Hepatocyte (in vitro differentiated cells): ENCODE measurements around the gene OR52H1. TPM values are rescaled to one million over a fixed set of nuclear protein-coding genes. Genes with fewer than 3 reads are reported as not detected.

Experiments used
- DNase-seq: peaks from one replicate; pipeline ENCODE4 v3.0.0-alpha.2; 2016; ENCODE audit warnings: low spot score
- H2AFZ ChIP-seq: fragments of 200-600 bp; sonication (generic); 2 replicates; pipeline ENCODE4 v1.6.0; 2016; ENCODE audit warnings: antibody characterized with exemption, mild to moderate bottlenecking
- H3K27ac ChIP-seq: fragments of 200-600 bp; sonication (generic); 2 replicates; pipeline ENCODE4 v1.5.1; 2016; ENCODE audit warnings: mild to moderate bottlenecking
- H3K27me3 ChIP-seq: fragments of 200-600 bp; sonication (generic); 2 replicates; pipeline ENCODE4 v1.6.1; 2016
- H3K36me3 ChIP-seq: fragments of 200-600 bp; sonication (generic); replicated peaks from 2 replicates; pipeline ENCODE4 v1.5.1; 2016; ENCODE audit warnings: low read depth; ENCODE audit not compliant: insufficient read depth
- H3K4me1 ChIP-seq: fragments of 200-600 bp; sonication (generic); 2 replicates; pipeline ENCODE4 v1.5.1; 2016; ENCODE audit warnings: mild to moderate bottlenecking, moderate library complexity; ENCODE audit not compliant: insufficient read depth
- H3K4me2 ChIP-seq: fragments of 200-600 bp; sonication (generic); 2 replicates; pipeline ENCODE4 v1.6.0; 2016
- H3K4me3 ChIP-seq: fragments of 200-600 bp; sonication (generic); 2 replicates; pipeline ENCODE4 v1.5.1; 2016; ENCODE audit warnings: mild to moderate bottlenecking
- H3K79me2 ChIP-seq: fragments of 200-600 bp; sonication (generic); 2 replicates; pipeline ENCODE4 v1.6.0; 2017; ENCODE audit warnings: mild to moderate bottlenecking
- H3K9me2 ChIP-seq: fragments of 200-600 bp; sonication (generic); replicated peaks from 2 replicates; pipeline ENCODE4 v1.6.0; 2017; ENCODE audit warnings: mild to moderate bottlenecking; ENCODE audit not compliant: insufficient read depth
- H3K9me3 ChIP-seq: fragments of 200-600 bp; sonication (generic); 2 replicates; pipeline ENCODE4 v1.5.1; 2016; ENCODE audit warnings: low read depth, mild to moderate bottlenecking
- H4K20me1 ChIP-seq: fragments of 200-600 bp; sonication (generic); 2 replicates; pipeline ENCODE4 v1.6.0; 2016; ENCODE audit warnings: mild to moderate bottlenecking; ENCODE audit not compliant: insufficient read depth, poor library complexity, severe bottlenecking
- CTCF ChIP-seq: fragments of 200-600 bp; sonication (generic); IDR thresholded peaks from 2 replicates; pipeline ENCODE4 v1.5.1; 2016; ENCODE audit warnings: antibody characterized with exemption, mild to moderate bottlenecking; ENCODE audit not compliant: poor library complexity
- EZH2 ChIP-seq: fragments of 200-600 bp; sonication (generic); IDR thresholded peaks from 2 replicates; pipeline ENCODE4 v1.6.1; 2016; ENCODE audit warnings: antibody characterized with exemption, mild to moderate bottlenecking, borderline replicate concordance
- EZH2phosphoT487 ChIP-seq: fragments of 200-600 bp; sonication (generic); IDR thresholded peaks from one replicate; pipeline ENCODE4 v1.6.1; 2018; ENCODE audit warnings: antibody characterized with exemption, mild to moderate bottlenecking, low read depth, moderate library complexity; ENCODE audit not compliant: unreplicated experiment, severe bottlenecking
- WGBS: methylation state at CpG from one replicate; pipeline ENCODE4 v1.1.6; 2016; ENCODE audit warnings: low lambda C conversion rate; ENCODE audit errors: missing lambda C conversion rate; 5-methylcytosine and 5-hydroxymethylcytosine counted together
- polyA plus RNA-seq: library from polyadenylated mRNA; unstranded; fragments of >200 nt; fragmentation: Nextera tagmentation; extraction: Ambion mirVana; gene quantifications from 2 replicates; pipeline ENCODE4 v1.2.1, GENCODE V29; 2016
- total RNA-seq: library from RNA; depleted of rRNA; stranded (reverse); fragments of >200 nt; gene quantifications from 2 replicates; pipeline ENCODE4 v1.2.3, GENCODE V29; 2014

The OR52H1 gene
- total and polyA plus RNA-seq, 2 experiments from 2014 or later: not detected

DNA sequence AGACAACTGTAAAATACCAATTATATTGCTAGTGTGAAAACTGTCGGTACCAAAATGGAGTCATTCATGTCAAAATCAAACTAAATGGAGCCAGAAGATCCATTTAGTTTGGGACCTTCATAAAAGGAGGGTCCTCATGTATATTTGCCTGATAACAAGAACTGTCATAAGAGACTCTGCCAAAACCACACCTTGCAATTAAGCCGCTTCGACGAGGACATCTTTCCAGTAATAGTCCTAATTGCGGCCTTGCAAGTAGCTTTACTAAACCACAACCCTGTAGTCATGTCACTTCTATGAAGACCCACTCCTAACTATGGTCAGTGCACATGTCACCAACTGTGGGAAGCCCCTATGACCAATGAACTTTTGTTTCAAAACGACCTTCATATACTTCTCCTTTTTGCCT lies 47.9 kb downstream of the OR52H1 start:
- TF ChIP-seq EZH2phosphoT487 (no peak), EZH2 (no peak), CTCF (no peak)
- Histone ChIP-seq H3K9me2 (no peaks in the 10 kb centered on the region), H3K27me3 (no peaks in the 10 kb centered on the region), H3K4me3 (no peak overlapping the region), H3K4me1 (no peaks in the 10 kb centered on the region), H2AFZ (no peak overlapping the region), H3K27ac (no peak overlapping the region), H4K20me1 (no peaks in the 10 kb centered on the region), H3K9me3 (no peaks in the 10 kb centered on the region), H3K79me2 (no peaks in the 10 kb centered on the region), H3K36me3 (no peaks in the 10 kb centered on the region), H3K4me2 (no peak overlapping the region)
- DNase-seq: no peak
- 89% methylated on average over 6 of the region's 6 CpGs for WGBS

- TF ChIP-seq EZH2 (no peak), EZH2phosphoT487 (no peak), CTCF (no peak)
- no peak overlapping the region for H3K27ac ChIP-seq
- H3K4me3 ChIP-seq: no peak overlapping the region
- H3K9me2 ChIP-seq: no peaks in the 10 kb centered on the region
- WGBS: 73% methylated on average over 2 of the region's 2 CpGs
- no peaks in the 10 kb centered on the region for H3K4me1 ChIP-seq
- H3K36me3 ChIP-seq: no peaks in the 10 kb centered on the region
- no peak overlapping the region for H3K4me2 ChIP-seq
- no peaks in the 10 kb centered on the region for H4K20me1 ChIP-seq
- H3K27me3 ChIP-seq: no peaks in the 10 kb centered on the region
- H3K9me3 ChIP-seq: no peaks in the 10 kb centered on the region
- H3K79me2 ChIP-seq: no peaks in the 10 kb centered on the region
- no peak for DNase-seq
- H2AFZ ChIP-seq: no peak overlapping the region
These were observed 48.7 kb downstream of the OR52H1 start for GRCh38 chr11:5499671-5500070.

Other genes with a start within 250 kb of the OR52H1 start
- not detected in 2 replicates for gene OR51B4, start 246.6 kb downstream of the OR52H1 start, total RNA-seq
- gene OR51B4, start 246.6 kb downstream of the OR52H1 start, polyA plus RNA-seq: 0.17 TPM in 1 of 2 replicates, not detected in the other
- gene OR51B2, start 224.2 kb downstream of the OR52H1 start, total RNA-seq: not detected in 2 replicates
- gene OR51B2, start 224.2 kb downstream of the OR52H1 start, polyA plus RNA-seq: not detected in 2 replicates
- gene OR51B5, start 205.0 kb downstream of the OR52H1 start, total RNA-seq: 0.20 TPM in 1 of 2 replicates, not detected in the other
- gene OR51B5, start 205.0 kb downstream of the OR52H1 start, polyA plus RNA-seq: not detected in 2 replicates
- not detected in 2 replicates for gene OR51B6, start 197.0 kb downstream of the OR52H1 start, total RNA-seq
- not detected in 2 replicates for gene OR51B6, start 197.0 kb downstream of the OR52H1 start, polyA plus RNA-seq
- not detected in 2 replicates for gene OR51M1, start 164.7 kb downstream of the OR52H1 start, total RNA-seq
- gene OR51M1, start 164.7 kb downstream of the OR52H1 start, polyA plus RNA-seq: not detected in 2 replicates
- not detected in 2 replicates for gene OR51Q1, start 126.4 kb downstream of the OR52H1 start, total RNA-seq
- not detected in 2 replicates for gene OR51Q1, start 126.4 kb downstream of the OR52H1 start, polyA plus RNA-seq
- not detected in 2 replicates for gene OR51I1, start 107.0 kb downstream of the OR52H1 start, total RNA-seq
- gene OR51I1, start 107.0 kb downstream of the OR52H1 start, polyA plus RNA-seq: not detected in 2 replicates
- gene OR51I2, start 99.2 kb downstream of the OR52H1 start, total RNA-seq: not detected in 2 replicates
- not detected in 2 replicates for gene OR51I2, start 99.2 kb downstream of the OR52H1 start, polyA plus RNA-seq
- not detected in 2 replicates for gene OR52D1, start 59.9 kb downstream of the OR52H1 start, total RNA-seq
- gene OR52D1, start 59.9 kb downstream of the OR52H1 start, polyA plus RNA-seq: not detected in 2 replicates
- gene UBQLN3, start 38.6 kb downstream of the OR52H1 start, total RNA-seq: 0.50 TPM in 1 of 2 replicates, not detected in the other
- gene UBQLN3, start 38.6 kb downstream of the OR52H1 start, polyA plus RNA-seq: not detected in 2 replicates
- 0.53 and 0.76 TPM in 2 replicates for gene UBQLNL, start 31.8 kb downstream of the OR52H1 start, total RNA-seq
- gene UBQLNL, start 31.8 kb downstream of the OR52H1 start, polyA plus RNA-seq: 0.52 TPM in 1 of 2 replicates, not detected in the other
- not detected in 2 replicates for gene OR52B6, start 32.3 kb upstream of the OR52H1 start, total RNA-seq
- gene OR52B6, start 32.3 kb upstream of the OR52H1 start, polyA plus RNA-seq: not detected in 2 replicates
- gene TRIM6, start 48.1 kb upstream of the OR52H1 start, total RNA-seq: 6.6 and 10.7 TPM in 2 replicates
- 4.3 and 8.0 TPM in 2 replicates for gene TRIM6, start 48.1 kb upstream of the OR52H1 start, polyA plus RNA-seq
- 10.5 and 14.6 TPM in 2 replicates for gene TRIM34, start 76.5 kb upstream of the OR52H1 start, total RNA-seq
- 2.7 and 3.6 TPM in 2 replicates for gene TRIM34, start 76.5 kb upstream of the OR52H1 start, polyA plus RNA-seq
- 30.1 and 37.0 TPM in 2 replicates for gene TRIM5, start 136.5 kb upstream of the OR52H1 start, total RNA-seq
- 14.2 and 19.6 TPM in 2 replicates for gene TRIM5, start 136.5 kb upstream of the OR52H1 start, polyA plus RNA-seq
- 15.4 TPM in 2 replicates for gene TRIM22, start 141.2 kb upstream of the OR52H1 start, total RNA-seq
- 9.3 and 10.4 TPM in 2 replicates for gene TRIM22, start 141.2 kb upstream of the OR52H1 start, polyA plus RNA-seq
- gene OR56B1, start 187.9 kb upstream of the OR52H1 start, total RNA-seq: not detected in 2 replicates
- gene OR56B1, start 187.9 kb upstream of the OR52H1 start, polyA plus RNA-seq: not detected in 2 replicates
- not detected in 2 replicates for gene OR52N4, start 205.7 kb upstream of the OR52H1 start, total RNA-seq
- gene OR52N4, start 205.7 kb upstream of the OR52H1 start, polyA plus RNA-seq: not detected in 2 replicates
- gene OR52N5, start 234.8 kb upstream of the OR52H1 start, total RNA-seq: 0.16 TPM in 1 of 2 replicates, not detected in the other
- gene OR52N5, start 234.8 kb upstream of the OR52H1 start, polyA plus RNA-seq: not detected in 2 replicates
- not detected in 2 replicates for gene OR52N1, start 242.7 kb upstream of the OR52H1 start, total RNA-seq
- gene OR52N1, start 242.7 kb upstream of the OR52H1 start, polyA plus RNA-seq: not detected in 2 replicates